Aortic smooth muscle cell (primary cell): ENCODE measurements around the gene C7orf25. TPM values are rescaled to one million over a fixed set of nuclear protein-coding genes. Genes with fewer than 3 reads are reported as not detected.

Experiments used
- total RNA-seq: library from RNA; depleted of rRNA; stranded (reverse); fragments of >200 nt; gene quantifications from 2 replicates; pipeline ENCODE4 v1.2.3, GENCODE V29; 2014

The C7orf25 gene
- total RNA-seq: 4.5 and 6.1 TPM in 2 replicates

DNA sequence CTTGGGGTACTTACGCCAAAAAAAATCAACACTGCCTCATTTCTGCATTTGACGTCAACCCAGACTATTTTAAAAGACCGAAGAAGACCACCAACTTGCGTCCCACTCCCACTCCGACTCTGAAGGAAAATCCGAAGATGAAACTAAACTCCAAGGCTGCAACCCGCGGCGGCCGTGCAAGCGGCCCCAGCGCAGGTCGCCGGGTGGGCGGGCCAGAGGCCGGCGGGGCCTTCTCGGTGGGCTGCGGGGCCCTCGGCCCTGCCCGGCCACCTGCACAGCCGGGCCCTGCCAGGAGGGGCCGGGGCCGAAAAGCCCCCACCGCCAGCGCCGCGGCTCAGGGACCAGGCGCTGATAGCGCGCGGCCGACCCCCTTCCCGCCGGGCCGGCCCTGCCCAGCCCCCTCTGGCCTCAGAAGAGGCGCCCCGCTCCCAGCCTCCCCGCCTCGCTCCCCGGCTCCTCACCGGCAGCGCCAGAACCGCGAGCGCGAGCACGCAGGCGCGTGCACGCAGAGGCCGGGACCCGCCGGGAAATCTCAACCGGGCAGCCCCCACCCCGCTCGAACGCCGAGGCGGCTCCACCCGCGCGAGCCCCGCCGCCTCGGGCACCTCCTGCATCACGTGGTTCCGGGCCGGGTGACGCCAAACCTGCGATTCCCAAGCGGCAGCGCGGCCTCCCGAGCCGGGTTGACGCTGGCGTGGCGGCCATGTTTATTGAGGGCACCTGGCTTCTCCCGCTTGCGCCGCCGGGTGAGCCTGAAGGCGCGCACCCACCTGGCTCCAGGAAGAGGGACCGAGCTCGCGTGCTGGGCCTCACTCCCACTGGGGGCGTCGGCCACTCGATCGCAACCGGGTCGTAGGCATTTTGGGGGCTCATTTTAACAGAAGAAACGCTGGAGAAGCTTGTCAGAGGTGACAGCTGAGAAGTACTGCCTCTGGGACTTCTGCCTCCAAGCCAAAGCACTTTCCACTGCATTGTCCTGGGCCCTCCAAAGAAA is at the start of gene C7orf25:
Gene C7orf25, minus strand, starts transcription at position 617 of the 994 bp plus-strand sequence. CDS start 1,170 bp downstream, outside the sequence.

DNA sequence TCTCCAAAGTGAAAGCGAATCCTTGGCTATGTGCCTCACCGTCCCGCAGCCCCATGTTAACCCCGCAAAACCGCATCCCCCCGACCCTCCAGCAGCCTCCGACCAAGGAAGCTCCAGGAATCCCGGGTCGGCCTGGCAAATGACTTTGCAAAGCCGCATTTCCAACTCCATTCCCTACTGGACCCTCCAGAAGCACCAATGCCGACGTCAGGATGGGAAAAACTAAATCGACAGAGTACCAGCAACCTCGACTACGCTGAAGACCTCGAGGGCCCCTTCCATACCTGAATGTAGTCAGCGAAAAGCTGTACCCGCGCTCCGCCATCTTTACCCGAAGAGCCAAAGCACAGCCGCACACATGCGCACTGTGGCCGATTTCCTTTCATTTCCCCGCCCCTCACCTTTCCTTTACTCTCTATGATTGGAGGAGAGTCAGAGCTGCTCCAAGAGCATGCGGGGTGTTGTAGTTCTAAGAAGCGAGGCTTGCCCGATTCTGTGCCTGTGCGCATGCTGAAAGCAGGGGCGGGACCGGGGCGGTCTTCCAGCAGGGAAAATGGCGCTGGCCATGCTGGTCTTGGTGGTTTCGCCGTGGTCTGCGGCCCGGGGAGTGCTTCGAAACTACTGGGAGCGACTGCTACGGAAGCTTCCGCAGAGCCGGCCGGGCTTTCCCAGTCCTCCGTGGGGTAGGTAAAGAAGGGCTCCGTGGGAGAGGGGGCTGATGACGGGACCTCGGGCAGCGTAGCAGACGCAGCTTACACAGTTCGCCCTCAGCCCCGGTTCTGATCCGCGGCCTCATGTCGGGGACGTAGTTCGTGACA is 20.2 kb upstream of the C7orf25 start, which contains the start of the genes MRPL32 and PSMA2:
Gene MRPL32, plus strand, starts transcription at position 543 of the 818 bp plus-strand sequence. Its CDS starts 11 bp downstream, at position 554.
Gene PSMA2, minus strand, starts transcription at position 341 of the 818 bp plus-strand sequence. Its CDS starts 16 bp downstream, at position 325.

Other genes starting within 250 kb of the C7orf25 start
- 43.9 and 53.3 TPM in 2 replicates for gene PSMA2, start 20.1 kb upstream of the C7orf25 start, total RNA-seq
- 56.7 and 61.5 TPM in 2 replicates for gene MRPL32, start 20.3 kb upstream of the C7orf25 start, total RNA-seq
- under 0.01 and 0.40 TPM in 2 replicates for gene HECW1, start 200.6 kb upstream of the C7orf25 start, total RNA-seq